H9 (cell line): ENCODE data around the gene THBS3. TPM values are rescaled to one million over a fixed set of nuclear protein-coding genes. Genes with fewer than 3 reads are reported as not detected.
A peak's percentile ranks its signal among the peaks of the same experiment; 100 is the strongest.

Source experiments
- DNase-seq: peaks from one replicate; pipeline ENCODE4 v3.0.0-alpha.2; 2017
- H2AFZ ChIP-seq: one replicate; pipeline ENCODE4 v1.6.1; 2013; ENCODE audit warnings: mild to moderate bottlenecking, low read length, control low read depth, moderate library complexity
- H2AK5ac ChIP-seq: 2 replicates; pipeline ENCODE4 v1.6.1; 2013; ENCODE audit warnings: low read length, control low read depth, mixed read lengths; ENCODE audit not compliant: insufficient read length
- H2BK120ac ChIP-seq: one replicate; pipeline ENCODE4 v1.6.1; 2013; ENCODE audit warnings: low read depth, mild to moderate bottlenecking, low read length, control low read depth, inconsistent platforms; ENCODE audit not compliant: poor library complexity, severe bottlenecking
- H2BK12ac ChIP-seq: 2 replicates; pipeline ENCODE4 v1.6.1; 2013; ENCODE audit warnings: low read length, control low read depth, mixed read lengths, low read depth; ENCODE audit not compliant: insufficient read length
- H2BK15ac ChIP-seq: 2 replicates; pipeline ENCODE4 v1.6.1; 2013; ENCODE audit warnings: low read depth, low read length, control low read depth
- H2BK20ac ChIP-seq: one replicate; pipeline ENCODE4 v1.6.1; 2013; ENCODE audit warnings: low read depth, mild to moderate bottlenecking, low read length, control low read depth, inconsistent platforms; ENCODE audit not compliant: poor library complexity, severe bottlenecking
- H2BK5ac ChIP-seq: 2 replicates; pipeline ENCODE4 v1.6.1; 2013; ENCODE audit warnings: low read length, control low read depth, mixed read lengths; ENCODE audit not compliant: insufficient read length
- H3K14ac ChIP-seq: 2 replicates; pipeline ENCODE4 v1.6.1; 2013; ENCODE audit warnings: low read length, control low read depth; ENCODE audit not compliant: insufficient read depth
- H3K18ac ChIP-seq: 2 replicates; pipeline ENCODE4 v1.6.1; 2013; ENCODE audit warnings: low read depth, mild to moderate bottlenecking, mixed read lengths, low read length, control low read depth; ENCODE audit not compliant: insufficient read length
- H3K23ac ChIP-seq: 2 replicates; pipeline ENCODE4 v1.6.1; 2013; ENCODE audit warnings: low read length, control low read depth, mixed read lengths, low read depth; ENCODE audit not compliant: insufficient read length
- H3K23me2 ChIP-seq: 2 replicates; pipeline ENCODE4 v1.6.1; 2013; ENCODE audit warnings: low read depth, mild to moderate bottlenecking, mixed read lengths, low read length, control low read depth; ENCODE audit not compliant: insufficient read length, poor library complexity, severe bottlenecking
- H3K27ac ChIP-seq: 2 replicates; pipeline ENCODE4 v1.5.1; 2013; ENCODE audit warnings: low read length, control low read depth, mixed read lengths, low read depth; ENCODE audit not compliant: insufficient read length
- H3K27me3 ChIP-seq: 2 replicates; pipeline ENCODE4 v1.6.1; 2013; ENCODE audit warnings: low read length, control low read depth, inconsistent platforms; ENCODE audit not compliant: insufficient read depth
- H3K4ac ChIP-seq: 2 replicates; pipeline ENCODE4 v1.6.1; 2013; ENCODE audit warnings: low read depth, mild to moderate bottlenecking, control low read depth, inconsistent platforms, low read length, moderate library complexity
- H3K4me1 ChIP-seq: 2 replicates; pipeline ENCODE4 v1.6.1; 2013; ENCODE audit warnings: low read length, control low read depth, inconsistent platforms; ENCODE audit not compliant: insufficient read depth
- H3K4me2 ChIP-seq: 2 replicates; pipeline ENCODE4 v1.6.1; 2013; ENCODE audit warnings: low read length, control low read depth, mixed read lengths; ENCODE audit not compliant: insufficient read length, insufficient read depth
- H3K56ac ChIP-seq: 2 replicates; pipeline ENCODE4 v1.6.1; 2013; ENCODE audit warnings: low read depth, mild to moderate bottlenecking, mixed read lengths, low read length, control low read depth; ENCODE audit not compliant: insufficient read length
- H3K79me1 ChIP-seq: 2 replicates; pipeline ENCODE4 v1.6.1; 2013; ENCODE audit warnings: low read depth, mild to moderate bottlenecking, moderate library complexity, low read length, control low read depth, inconsistent platforms; ENCODE audit not compliant: insufficient read depth, poor library complexity, severe bottlenecking
- H3K79me2 ChIP-seq: 2 replicates; pipeline ENCODE4 v1.6.1; 2013; ENCODE audit warnings: low read length, control low read depth, inconsistent platforms; ENCODE audit not compliant: insufficient read depth
- H3K9ac ChIP-seq: 2 replicates; pipeline ENCODE4 v1.6.1; 2013; ENCODE audit warnings: low read length, control low read depth, mixed read lengths; ENCODE audit not compliant: insufficient read length; ENCODE audit errors: extremely low read depth
- H3K9me3 ChIP-seq: one replicate; pipeline ENCODE4 v1.6.1; 2013; ENCODE audit warnings: low read depth, low read length, inconsistent platforms; ENCODE audit not compliant: control insufficient read depth
- H3T11ph ChIP-seq: one replicate; pipeline ENCODE4 v1.6.1; 2013; ENCODE audit warnings: mild to moderate bottlenecking, low read length, control low read depth, inconsistent platforms
- H4K20me1 ChIP-seq: one replicate; pipeline ENCODE4 v1.6.1; 2013; ENCODE audit not compliant: control insufficient read depth, insufficient read length, insufficient read depth
- H4K5ac ChIP-seq: 2 replicates; pipeline ENCODE4 v1.6.1; 2013; ENCODE audit warnings: low read depth, mild to moderate bottlenecking, mixed read lengths, low read length, control low read depth; ENCODE audit not compliant: insufficient read length
- H4K8ac ChIP-seq: replicated peaks from 2 replicates; pipeline ENCODE4 v1.6.1; 2013; ENCODE audit warnings: low read length, control low read depth, mixed read lengths, low read depth; ENCODE audit not compliant: insufficient read length
- H4K91ac ChIP-seq: 2 replicates; pipeline ENCODE4 v1.6.1; 2013; ENCODE audit warnings: low read depth, mild to moderate bottlenecking, moderate library complexity, mixed read lengths, low read length, control low read depth; ENCODE audit not compliant: insufficient read length
- H3K27ac Mint-ChIP-seq, 3 experiments: 2 replicates in 2 of 3; 3 replicates in 1 of 3; pipeline ENCODE4 v1.8.0; 2020 to 2021; ENCODE audit warnings: mixed read lengths in 3 of 3, mild to moderate bottlenecking in 1 of 3, moderate library complexity in 1 of 3
- H3K27me3 Mint-ChIP-seq: 2 replicates; pipeline ENCODE4 v1.8.0; 2021; ENCODE audit warnings: low read depth, mild to moderate bottlenecking, moderate library complexity, mixed read lengths
- H3K36me3 Mint-ChIP-seq, 3 experiments: 2 replicates in 2 of 3; 3 replicates in 1 of 3; pipeline ENCODE4 v1.8.0; 2020 to 2021; ENCODE audit warnings: low read depth in 3 of 3, mixed read lengths in 3 of 3; ENCODE audit not compliant: insufficient read depth in 1 of 3
- H3K4me1 Mint-ChIP-seq, 2 experiments: 2 replicates each; pipeline ENCODE4 v1.8.0; 2020; ENCODE audit warnings: mixed read lengths in 2 of 2
- H3K4me3 Mint-ChIP-seq, 2 experiments: 2 replicates in 1 of 2; 3 replicates in 1 of 2; pipeline ENCODE4 v1.8.0; 2020 to 2021; ENCODE audit warnings: mild to moderate bottlenecking in 2 of 2, mixed read lengths in 2 of 2, moderate library complexity in 1 of 2
- H3K9me3 Mint-ChIP-seq, 2 experiments: 2 replicates in 1 of 2; 3 replicates in 1 of 2; pipeline ENCODE4 v1.8.0; 2020; ENCODE audit warnings: mild to moderate bottlenecking in 2 of 2, mixed read lengths in 2 of 2, moderate library complexity in 1 of 2
- WGBS: extraction: QIAGEN DNeasy Blood & Tissue Kit; methylation state at CpG from one replicate; pipeline ENCODE4 v1.1.7; 2013; ENCODE audit warnings: missing lambda C conversion rate, low lambda C conversion rate, mixed read lengths; ENCODE audit not compliant: insufficient read length; ENCODE audit errors: extremely low coverage; 5-methylcytosine and 5-hydroxymethylcytosine counted together
- total RNA-seq: library from RNA; stranded (reverse); gene quantifications from 2 replicates; pipeline ENCODE4 v1.2.1, GENCODE V29; 2021
- TF ChIP-seq, protein P1 (sequence below): fragments of 200-600 bp; sonication (generic); conservative IDR thresholded peaks from 3 replicates; pipeline ENCODE4 v1.8.0; 2021; ENCODE audit warnings: antibody characterized with exemption, mild to moderate bottlenecking

The THBS3 gene
- total RNA-seq, 1 experiment from 2014 or later = 5.9 TPM

DNA sequence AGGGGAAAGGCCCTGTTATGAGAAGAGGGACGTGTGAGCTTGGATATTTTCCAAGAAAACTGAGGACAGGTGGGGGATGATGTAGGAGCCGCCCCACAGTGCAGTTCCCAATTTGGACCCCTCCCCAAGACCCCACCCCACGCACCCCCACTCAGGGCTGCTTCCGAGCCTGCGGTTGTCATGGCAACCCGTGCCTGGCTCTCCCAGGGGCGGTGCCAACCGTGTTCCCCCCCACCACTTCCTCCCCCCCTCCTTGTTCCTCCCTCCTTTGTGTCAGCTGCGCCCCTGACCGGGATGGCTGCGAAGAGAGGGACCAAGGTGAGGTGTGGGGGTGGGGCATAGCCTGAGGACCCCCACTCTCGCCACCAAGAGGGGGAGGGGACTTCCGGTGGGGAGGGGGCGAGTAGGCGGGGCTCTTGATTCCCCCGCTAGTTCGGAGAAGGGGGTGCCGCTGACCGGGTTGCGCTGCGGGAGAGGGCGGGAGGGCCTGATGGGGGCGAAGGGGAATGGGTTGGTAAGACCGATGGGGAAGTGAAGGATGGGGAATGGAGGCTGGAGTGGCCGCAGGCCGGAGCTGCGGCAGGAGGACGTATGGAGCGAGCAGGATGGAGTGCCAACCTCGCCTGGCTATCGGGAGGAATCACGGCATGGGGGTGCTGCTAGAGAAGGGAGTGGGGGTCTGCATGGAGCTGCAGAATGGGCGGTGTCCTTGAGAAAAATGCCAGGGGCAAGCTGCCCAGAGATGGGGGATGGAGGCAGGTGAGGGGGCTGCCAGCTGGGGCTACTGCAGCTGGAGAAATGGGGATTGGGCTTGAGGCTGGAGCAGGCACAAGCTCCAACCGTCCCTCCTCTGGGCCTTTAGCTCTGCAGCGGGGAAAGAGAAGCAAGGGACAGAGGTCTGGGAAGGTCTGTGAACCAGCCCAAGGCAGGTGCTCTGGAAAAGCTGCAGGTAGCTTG is 33.1 kb downstream of the THBS3 start:
- peak overlapping the region; percentile 24 for H3K9ac ChIP-seq
- H3K27me3 ChIP-seq = no peaks in the 10 kb centered on the region
- no peak overlapping the region for H2BK12ac ChIP-seq
- Mint-ChIP-seq H3K4me3 (peak overlapping the region; percentile 92 to 97), H3K9me3 (no peaks in the 10 kb centered on the region), H3K27ac (peak overlapping the region; percentile 93 to 98 (median 93); a peak in 5 of 7 replicates), H3K4me1 (peaks cover 23 to 37% of the 10 kb centered on the region in 2 experiments), H3K27me3 (no peaks in the 10 kb centered on the region; the same call in none of the 2 replicates), H3K36me3 (peaks cover 26 to 51% (median 39%) of the 10 kb centered on the region in 3 experiments)
- no peak overlapping the region for H2AK5ac ChIP-seq
- H3K9me3 ChIP-seq = no peaks in the 10 kb centered on the region
- no peak overlapping the region for H3K56ac ChIP-seq
- H2BK15ac ChIP-seq = no peak overlapping the region
- peak; percentile 75 for DNase-seq
- no CpG with 5 or more reads among the region's 35 CpGs for WGBS
- TF ChIP-seq, protein P1, sequence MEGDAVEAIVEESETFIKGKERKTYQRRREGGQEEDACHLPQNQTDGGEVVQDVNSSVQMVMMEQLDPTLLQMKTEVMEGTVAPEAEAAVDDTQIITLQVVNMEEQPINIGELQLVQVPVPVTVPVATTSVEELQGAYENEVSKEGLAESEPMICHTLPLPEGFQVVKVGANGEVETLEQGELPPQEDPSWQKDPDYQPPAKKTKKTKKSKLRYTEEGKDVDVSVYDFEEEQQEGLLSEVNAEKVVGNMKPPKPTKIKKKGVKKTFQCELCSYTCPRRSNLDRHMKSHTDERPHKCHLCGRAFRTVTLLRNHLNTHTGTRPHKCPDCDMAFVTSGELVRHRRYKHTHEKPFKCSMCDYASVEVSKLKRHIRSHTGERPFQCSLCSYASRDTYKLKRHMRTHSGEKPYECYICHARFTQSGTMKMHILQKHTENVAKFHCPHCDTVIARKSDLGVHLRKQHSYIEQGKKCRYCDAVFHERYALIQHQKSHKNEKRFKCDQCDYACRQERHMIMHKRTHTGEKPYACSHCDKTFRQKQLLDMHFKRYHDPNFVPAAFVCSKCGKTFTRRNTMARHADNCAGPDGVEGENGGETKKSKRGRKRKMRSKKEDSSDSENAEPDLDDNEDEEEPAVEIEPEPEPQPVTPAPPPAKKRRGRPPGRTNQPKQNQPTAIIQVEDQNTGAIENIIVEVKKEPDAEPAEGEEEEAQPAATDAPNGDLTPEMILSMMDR = no peak
- H2BK5ac ChIP-seq = no peak overlapping the region
- no peak overlapping the region for H2AFZ ChIP-seq
- H4K20me1 ChIP-seq = no peaks in the 10 kb centered on the region
- no peaks in the 10 kb centered on the region; the same call in 1 of the 2 replicates for H3K79me2 ChIP-seq
- no peak overlapping the region for H3K23ac ChIP-seq
- H2BK120ac ChIP-seq = no peak overlapping the region
- H4K5ac ChIP-seq = no peak overlapping the region
- H3K27ac ChIP-seq = no peak overlapping the region
- H3K14ac ChIP-seq = no peak overlapping the region
- H2BK20ac ChIP-seq = no peak overlapping the region
- H3K4ac ChIP-seq = no peak overlapping the region
- peak overlapping the region; percentile 75 for H3K4me2 ChIP-seq
- no peaks in the 10 kb centered on the region for H3K79me1 ChIP-seq
- no peak overlapping the region for H4K8ac ChIP-seq
- peaks cover 18% of the 10 kb centered on the region for H3K23me2 ChIP-seq
- no peak overlapping the region for H4K91ac ChIP-seq
- no peak overlapping the region for H3T11ph ChIP-seq
- no peak overlapping the region for H3K18ac ChIP-seq
- H3K4me1 ChIP-seq = no peaks in the 10 kb centered on the region
